GM12801 (cell line): Measurements from ENCODE around the gene DOLK.

Experiments used
- CTCF ChIP-seq: IDR thresholded peaks from one replicate; pipeline ENCODE4 v1.5.1; 2011; ENCODE audit warnings: control low read depth; ENCODE audit not compliant: insufficient read length; ENCODE audit errors: extremely low read depth

Gene DOLK

GRCh38 chr9:128908372-128908771, 39.0 kb downstream of the DOLK start:
- no peak for TF ChIP-seq CTCF

GRCh38 chr9:128906741-128907140, 40.7 kb downstream of the DOLK start:
- no peak for TF ChIP-seq CTCF

- TF ChIP-seq CTCF, result no peak
These were observed 41.4 kb downstream of the DOLK start for GRCh38 chr9:128905964-128906363.

- TF ChIP-seq CTCF, result no peak
These were observed 43.4 kb downstream of the DOLK start for GRCh38 chr9:128903871-128904620.

- no peak for TF ChIP-seq CTCF
These were observed 44.3 kb downstream of the DOLK start for GRCh38 chr9:128903079-128903461.

GRCh38 chr9:128902351-128903078, 44.9 kb downstream of the DOLK start:
- no peak for TF ChIP-seq CTCF

DNA sequence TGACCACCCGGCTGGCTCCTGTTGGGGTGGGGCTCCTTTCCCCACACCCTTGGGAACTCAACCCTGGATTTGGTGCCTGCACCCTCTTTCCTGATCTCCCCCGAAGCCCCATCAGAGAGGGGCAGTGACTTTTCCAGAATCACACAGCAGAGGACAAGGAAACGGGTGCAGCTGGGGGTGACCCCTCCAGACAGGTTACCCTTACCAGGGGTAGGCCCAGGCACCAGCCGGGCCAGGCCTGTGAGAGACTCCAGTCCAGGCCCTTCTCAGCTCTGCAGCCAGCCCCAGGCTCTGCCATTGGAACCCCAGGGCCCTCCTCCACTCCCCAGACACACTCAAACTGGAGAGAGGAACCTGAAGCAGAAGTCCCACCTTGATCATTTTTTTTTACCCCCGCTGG, 45.6 kb downstream of the DOLK start:
- TF ChIP-seq CTCF, result no peak
